ENCODE results near the gene AP2A1. TPM values are rescaled to one million over a fixed set of nuclear protein-coding genes. Genes with fewer than 3 reads are reported as not detected.

AP2A1 gene
- total and polyA plus RNA-seq, 9 of the 15 experiments (the other 6 are each of a cell fraction or from before 2014, with no cell fraction given) = 0.55 to 150 (median 31.9) TPM

GRCh38 chr19:49850487-49851342 is 83.9 kb downstream of the AP2A1 start, which contains the start of gene PTOV1 (continued):
- TF ChIP-seq MAZ (CRISPR knock-in tag; conservative IDR thresholded peaks at IDR 0.05 in 1 of 2, IDR thresholded peaks at IDR 0.05 in 1 of 2) (peak in 1 of 2 experiments; percentile 85), KDM5B (IDR thresholded peaks at IDR 0.05; ENCODE audit: insufficient replicate concordance, low read depth, low read length) (peak; percentile 62), FOXJ2 (tag; IDR thresholded peaks at IDR 0.05) (peak; percentile 76), SIN3B (IDR thresholded peaks at IDR 0.05; ENCODE audit: low read depth) (peak; percentile 81), HDGF (IDR thresholded peaks at IDR 0.05) (no peak), ZBTB33 (CRISPR knock-in tag; IDR thresholded peaks at IDR 0.05) (peak; percentile 73), CREB5 (CRISPR knock-in tag; IDR thresholded peaks at IDR 0.05) (no peak), ATF7 (IDR thresholded peaks at IDR 0.05) (peak; percentile 99), MBD1 (CRISPR knock-in tag; IDR thresholded peaks at IDR 0.05) (no peak), SMAD3 (CRISPR knock-in tag; conservative IDR thresholded peaks at IDR 0.05) (0 out of 2 replicates have a peak, but pooled peaks have one; percentile 17), ZNF639 (CRISPR knock-in tag; conservative IDR thresholded peaks at IDR 0.05 in 1 of 2, IDR thresholded peaks at IDR 0.05 in 1 of 2) (peak in 1 of 2 experiments; percentile 77; a peak in 1 of 4 replicates), CREB3L1 (IDR thresholded peaks at IDR 0.05; ENCODE audit: borderline replicate concordance, low read depth) (peak; percentile 100), ID3 (CRISPR knock-in tag; IDR thresholded peaks at IDR 0.05) (no peak), ID3 (tag; IDR thresholded peaks at IDR 0.05) (0 out of 2 replicates have a peak, but pooled peaks have one; percentile 17), GATAD2B (IDR thresholded peaks at IDR 0.05; ENCODE audit: borderline replicate concordance) (peak; percentile 71; the same call in 1 of the 2 replicates), NCOR1 (IDR thresholded peaks at IDR 0.05) (0 out of 2 replicates have a peak, but pooled peaks have one; percentile 16), ZNF384 (IDR thresholded peaks at IDR 0.05; ENCODE audit: low read depth, low read length) (0 out of 2 replicates have a peak, but pooled peaks have one; percentile 7)
